Lower lobe of right lung (tissue), 2 donors: Measurements from ENCODE around the gene PMS2. TPM values are rescaled to one million over a fixed set of nuclear protein-coding genes. Genes with fewer than 3 reads are reported as not detected.
"Not testable (repeated sequence)": the region's sequence is repeated elsewhere in the genome, so short reads cannot be mapped to it uniquely, and the experiment has no call there.

ENCODE experiments used
- ATAC-seq, 2 donors: fragments of 200-7000 bp; cut with Tn5 transposase; one replicate each; pipeline ENCODE4 v1.9.1; 2020 to 2022; ENCODE audit warnings: mild to moderate bottlenecking in 2 of 2, moderate library complexity in 2 of 2
- DNase-seq: peaks from one replicate; pipeline ENCODE4 v3.0.0-alpha.2; 2020
- H3K27ac ChIP-seq: fragments of 200-600 bp; one replicate; pipeline ENCODE4 v1.8.0; 2022
- H3K27me3 ChIP-seq: fragments of 200-600 bp; one replicate; pipeline ENCODE4 v1.8.0; 2022; ENCODE audit warnings: low read depth
- H3K36me3 ChIP-seq: fragments of 200-600 bp; one replicate; pipeline ENCODE4 v1.8.0; 2022; ENCODE audit warnings: mild to moderate bottlenecking
- H3K4me1 ChIP-seq: fragments of 200-600 bp; one replicate; pipeline ENCODE4 v1.8.0; 2022
- H3K4me3 ChIP-seq: fragments of 200-600 bp; one replicate; pipeline ENCODE4 v1.8.0; 2022; ENCODE audit warnings: mild to moderate bottlenecking
- H3K9me3 ChIP-seq: fragments of 200-600 bp; one replicate; pipeline ENCODE4 v1.8.0; 2022
- CTCF ChIP-seq: fragments of 200-600 bp; IDR thresholded peaks from one replicate; pipeline ENCODE4 v1.8.0; 2022; ENCODE audit warnings: antibody characterized with exemption, mild to moderate bottlenecking
- intact Hi-C: fragments of 100-400 bp; cut with DNase I; formaldehyde crosslinking; loops from one replicate; pipeline ENCODE4 v1.11.0; 2022
- long read RNA-seq: library from polyadenylated mRNA; unstranded; transcript quantifications from one replicate; pipeline ENCODE4 v2.0.0, GENCODE V29; 2021
- total RNA-seq: library from RNA; stranded (reverse); fragmentation: NEBNext Ultra II Directional; extraction: Animal tissue kit (Norgen Biotek cat#: 25700); gene quantifications from one replicate; pipeline ENCODE4 v1.2.1, GENCODE V29; 2021
- donor health status: DM: no; HTN: yes; CAD: no; lungs with severe emphysema.

PMS2 gene
- total RNA-seq: 10.1 TPM
- long read RNA-seq, partial matches to known transcripts: 2 of 7 reads
- long read RNA-seq, other reads (novel, unspliced or antisense): 1 of 7 reads

- intact Hi-C loops: no loop called here
- Histone ChIP-seq H3K36me3 (peaks cover 27% of the 10 kb centered on the region), H3K27ac (peak within 1 kb of the TSS; percentile 96), H3K4me3 (peak within 1 kb of the TSS; percentile 83), H3K4me1 (peaks cover 37% of the 10 kb centered on the region), H3K27me3 (no peaks in the 10 kb centered on the region), H3K9me3 (no peaks in the 10 kb centered on the region)
- ATAC-seq (peak; percentile 97), DNase-seq (peak; percentile 98)
- TF ChIP-seq CTCF: no peak
These were observed at the start of gene PMS2, which contains the start of gene AIMP2 for GRCh38 chr7:6008668-6009611. TSS of gene PMS2 (minus strand) at chr7:6009049. CDS start at chr7:6009019, 30 bp downstream. TSS of gene AIMP2 (plus strand) at chr7:6009272. CDS start at chr7:6009364, 92 bp downstream.

- TF ChIP-seq CTCF: no peak
- DNase-seq (no peak), ATAC-seq (no peak)
- Histone ChIP-seq H3K9me3 (no peaks in the 10 kb centered on the region), H3K27me3 (no peaks in the 10 kb centered on the region), H3K36me3 (peaks cover 26% of the 10 kb centered on the region), H3K27ac (peak overlapping the region; percentile 88), H3K4me1 (peaks cover 19% of the 10 kb centered on the region), H3K4me3 (peak overlapping the region; percentile 93)
- intact Hi-C loops: no loop called here
These were observed 48.7 kb upstream of the PMS2 start for GRCh38 chr7:6057316-6058129.

GRCh38 chr7:6056616-6057015, 47.8 kb upstream of the PMS2 start:
- peaks cover 19% of the 10 kb centered on the region for H3K4me1 ChIP-seq
- TF ChIP-seq CTCF: no peak
- H3K4me3 ChIP-seq: no peak overlapping the region
- no peak overlapping the region for H3K27ac ChIP-seq
- H3K36me3 ChIP-seq: peaks cover 33% of the 10 kb centered on the region
- no peaks in the 10 kb centered on the region for H3K9me3 ChIP-seq
- intact Hi-C loops: no loop called here
- ATAC-seq: no peak
- H3K27me3 ChIP-seq: no peaks in the 10 kb centered on the region
- no peak for DNase-seq

GRCh38 chr7:6051185-6051584, 42.3 kb upstream of the PMS2 start:
- DNase-seq, H3K27me3 ChIP-seq, H3K4me3 ChIP-seq, intact Hi-C loops, H3K9me3 ChIP-seq, H3K4me1 ChIP-seq, ATAC-seq: not testable (repeated sequence)
- H3K27ac ChIP-seq: peak overlapping the region; percentile 36
- H3K36me3 ChIP-seq: peaks cover 74% of the 10 kb centered on the region

GRCh38 chr7:6049780-6050179, 40.9 kb upstream of the PMS2 start:
- Histone ChIP-seq H3K27ac (no peak overlapping the region), H3K27me3 (no peaks in the 10 kb centered on the region), H3K4me1 (no peaks in the 10 kb centered on the region), H3K4me3 (no peak overlapping the region), H3K9me3 (no peaks in the 10 kb centered on the region), H3K36me3 (peaks cover 84% of the 10 kb centered on the region)
- intact Hi-C loops: no loop called here
- ATAC-seq: no peak
- TF ChIP-seq CTCF: no peak
- no peak for DNase-seq
